Lung (tissue), 12 donors: Measurements from ENCODE around the gene GATM. TPM values are rescaled to one million over a fixed set of nuclear protein-coding genes. Genes with fewer than 3 reads are reported as not detected.

Experiments used
- ATAC-seq: fragments of 200-7000 bp; cut with Tn5 transposase; one replicate; pipeline ENCODE4 v1.9.1; 2020; ENCODE audit warnings: moderate number of reproducible peaks; ENCODE audit not compliant: insufficient read depth, low FRiP score
- DNase-seq, 3 donors: peaks; one replicate each; pipeline ENCODE4 v3.0.0-alpha.2; 2013 to 2017
- H3K27ac ChIP-seq, 2 donors: one replicate each; pipeline ENCODE4 v1.5.1; 2013; ENCODE audit warnings: mild to moderate bottlenecking in 2 of 2, moderate library complexity in 2 of 2, control low read depth in 1 of 2, inconsistent platforms in 1 of 2, low read depth in 1 of 2, low read length in 1 of 2
- H3K27me3 ChIP-seq, 3 donors: one replicate each; pipeline ENCODE4 v1.5.1; 2013; ENCODE audit warnings: low read length in 2 of 3; ENCODE audit not compliant: control insufficient read depth in 3 of 3, insufficient read depth in 3 of 3
- H3K36me3 ChIP-seq, 4 donors: one replicate each; pipeline ENCODE4 v1.5.1; 2013; ENCODE audit warnings: low read length in 4 of 4, mild to moderate bottlenecking in 1 of 4, moderate library complexity in 1 of 4; ENCODE audit not compliant: control insufficient read depth in 4 of 4, insufficient read depth in 4 of 4
- H3K4me1 ChIP-seq, 5 donors: one replicate each; pipeline ENCODE4 v1.5.1; 2013; ENCODE audit warnings: low read length in 5 of 5, mild to moderate bottlenecking in 2 of 5, moderate library complexity in 1 of 5; ENCODE audit not compliant: control insufficient read depth in 5 of 5, insufficient read depth in 5 of 5
- H3K4me3 ChIP-seq: one replicate; pipeline ENCODE4 v1.5.1; 2013; ENCODE audit warnings: mild to moderate bottlenecking, control low read depth, moderate library complexity
- H3K9ac ChIP-seq, 2 donors: one replicate each; pipeline ENCODE4 v1.5.1; 2013; ENCODE audit warnings: low read length in 2 of 2, control low read depth in 1 of 2; ENCODE audit not compliant: insufficient read depth in 1 of 2
- H3K9me3 ChIP-seq, 4 donors: one replicate each; pipeline ENCODE4 v1.5.1; 2013; ENCODE audit warnings: low read length in 3 of 4, mild to moderate bottlenecking in 1 of 4, moderate library complexity in 1 of 4; ENCODE audit not compliant: control insufficient read depth in 4 of 4, insufficient read depth in 3 of 4
- WGBS, 2 donors: extraction: QIAGEN DNeasy Blood & Tissue Kit; methylation state at CpG; one replicate each; pipeline ENCODE4 v1.1.7; 2013; 5-methylcytosine and 5-hydroxymethylcytosine counted together
- polyA plus RNA-seq, 2 donors: library from polyadenylated mRNA; stranded (reverse); fragments of 200-250 nt; gene quantifications; one replicate each; pipeline ENCODE4 v1.2.1, GENCODE V29; 2013
- total RNA-seq, 2 donors: library from RNA; depleted of rRNA in 1 of 2; stranded (reverse); fragments of >200 nt in 1 of 2; gene quantifications; one replicate each; pipeline ENCODE4 v1.2.1, GENCODE V29; 2014 to 2021
- TF ChIP-seq, protein P1 (sequence below): IDR thresholded peaks from 2 replicates; pipeline ENCODE4 v1.5.1; 2012; ENCODE audit warnings: mild to moderate bottlenecking; ENCODE audit errors: control extremely low read depth, extremely low read depth
- donor health status: control.
- donor health status: control.
- donor health status: Bipolar disorder and iron deficiency.
- donor health status: healthy.
- donor health status: DM: yes; HTN: yes; CAD: no.

GATM gene
- total and polyA plus RNA-seq, 4 donors, result 2.5 to 12.2 (median 4.6) TPM

DNA sequence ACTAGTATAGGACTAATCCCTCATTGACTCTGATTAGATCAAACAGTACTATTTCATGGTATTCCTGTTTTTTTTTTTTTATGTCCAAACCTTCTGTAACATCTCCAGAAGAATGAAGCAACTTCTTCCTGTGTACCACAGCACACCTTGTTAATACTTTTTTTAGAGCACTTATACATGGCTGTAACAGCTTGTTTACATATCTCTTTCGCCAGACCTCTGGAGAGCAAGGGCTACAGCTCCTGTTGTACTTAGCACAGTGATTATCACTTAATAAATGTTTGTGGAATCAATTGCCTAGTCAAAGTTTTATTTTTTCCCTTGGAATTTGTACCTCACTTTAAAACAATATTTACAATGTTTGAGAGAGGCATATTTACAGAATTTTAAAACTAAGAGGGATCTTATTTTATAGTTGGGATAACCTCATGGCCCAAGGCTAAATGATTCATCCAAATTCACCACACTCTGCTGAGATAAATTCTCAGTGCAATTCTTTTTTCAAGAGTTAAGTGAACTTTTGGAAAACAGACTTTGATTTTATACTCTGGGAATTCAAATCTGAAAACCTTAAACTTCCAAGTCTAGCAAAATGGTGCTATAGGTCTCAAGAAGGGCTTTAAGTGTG, 9.2 kb upstream of the GATM start:
- WGBS, 2 donors, result 53 to 74% methylated on average over 1 of the region's 1 CpG
- Histone ChIP-seq H3K9ac (no peak overlapping the region), H3K4me3 (no peak overlapping the region), H3K36me3 (no peaks in the 10 kb centered on the region), H3K27ac (no peak overlapping the region), H3K9me3 (no peaks in the 10 kb centered on the region), H3K4me1 (peaks cover 0 to 13% (median 0%) of the 10 kb centered on the region in 5 donors), H3K27me3 (peaks cover 0 to 7% (median 6%) of the 10 kb centered on the region in 3 donors)
- DNase-seq (no peak), ATAC-seq (no peak)
- TF ChIP-seq, protein P1, sequence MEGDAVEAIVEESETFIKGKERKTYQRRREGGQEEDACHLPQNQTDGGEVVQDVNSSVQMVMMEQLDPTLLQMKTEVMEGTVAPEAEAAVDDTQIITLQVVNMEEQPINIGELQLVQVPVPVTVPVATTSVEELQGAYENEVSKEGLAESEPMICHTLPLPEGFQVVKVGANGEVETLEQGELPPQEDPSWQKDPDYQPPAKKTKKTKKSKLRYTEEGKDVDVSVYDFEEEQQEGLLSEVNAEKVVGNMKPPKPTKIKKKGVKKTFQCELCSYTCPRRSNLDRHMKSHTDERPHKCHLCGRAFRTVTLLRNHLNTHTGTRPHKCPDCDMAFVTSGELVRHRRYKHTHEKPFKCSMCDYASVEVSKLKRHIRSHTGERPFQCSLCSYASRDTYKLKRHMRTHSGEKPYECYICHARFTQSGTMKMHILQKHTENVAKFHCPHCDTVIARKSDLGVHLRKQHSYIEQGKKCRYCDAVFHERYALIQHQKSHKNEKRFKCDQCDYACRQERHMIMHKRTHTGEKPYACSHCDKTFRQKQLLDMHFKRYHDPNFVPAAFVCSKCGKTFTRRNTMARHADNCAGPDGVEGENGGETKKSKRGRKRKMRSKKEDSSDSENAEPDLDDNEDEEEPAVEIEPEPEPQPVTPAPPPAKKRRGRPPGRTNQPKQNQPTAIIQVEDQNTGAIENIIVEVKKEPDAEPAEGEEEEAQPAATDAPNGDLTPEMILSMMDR, result no peak

DNA sequence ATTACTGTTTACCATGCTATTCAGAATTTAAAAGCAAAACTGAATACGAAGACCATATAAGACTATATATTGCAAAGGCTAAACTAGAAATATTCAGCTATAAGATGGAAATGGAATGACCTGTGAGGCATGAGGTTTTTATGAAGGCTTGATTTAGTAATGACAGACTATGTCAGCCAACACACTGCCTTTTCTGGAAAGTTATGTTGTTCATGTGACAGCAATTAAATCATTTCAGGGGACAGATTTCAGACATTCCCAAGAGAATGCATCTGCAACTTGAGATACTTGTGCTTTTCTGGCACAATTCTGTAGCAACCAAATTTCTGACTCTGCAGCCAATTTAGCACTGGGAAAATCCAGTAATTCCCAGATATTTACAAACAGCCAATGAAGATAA, 8.6 kb upstream of the GATM start:
- Histone ChIP-seq H3K4me1 (peaks cover 0 to 13% (median 0%) of the 10 kb centered on the region in 5 donors), H3K9ac (no peak overlapping the region), H3K4me3 (no peak overlapping the region), H3K27me3 (peaks cover 0 to 8% (median 4%) of the 10 kb centered on the region in 3 donors), H3K27ac (no peak overlapping the region), H3K36me3 (no peaks in the 10 kb centered on the region), H3K9me3 (no peaks in the 10 kb centered on the region)
- DNase-seq (no peak), ATAC-seq (no peak)
- TF ChIP-seq, protein P1, result no peak
- 74 to 91% methylated on average over 1 of the region's 1 CpG for WGBS, 2 donors

DNA sequence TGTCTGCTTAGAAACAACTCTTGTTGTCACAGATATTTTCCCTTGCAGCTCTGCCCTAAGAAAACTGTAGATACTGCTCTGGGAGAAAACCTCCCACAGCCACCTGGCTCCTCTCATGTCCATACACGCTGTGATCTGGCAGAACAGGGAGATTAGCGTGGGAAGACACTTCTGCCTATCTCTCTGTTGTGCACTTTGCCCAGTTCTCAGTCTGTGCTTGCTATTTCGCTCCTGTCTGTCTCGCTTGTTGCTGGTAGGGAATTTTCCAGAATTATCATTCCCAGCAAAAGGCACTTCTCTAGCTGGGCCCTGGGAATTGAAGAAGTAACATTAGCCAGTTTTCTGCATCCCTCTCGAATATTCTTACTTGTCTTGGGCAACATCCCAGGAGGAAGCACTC, 8.1 kb upstream of the GATM start:
- peaks cover 0 to 13% (median 0%) of the 10 kb centered on the region in 5 donors for H3K4me1 ChIP-seq
- H3K36me3 ChIP-seq, result no peaks in the 10 kb centered on the region
- TF ChIP-seq, protein P1, result no peak
- 50 to 71% methylated on average over 5 of the region's 5 CpGs for WGBS, 2 donors
- no peak overlapping the region for H3K9ac ChIP-seq
- no peak for ATAC-seq
- no peak for DNase-seq
- H3K9me3 ChIP-seq, result no peaks in the 10 kb centered on the region
- H3K27me3 ChIP-seq, result peaks cover 0 to 10% (median 7%) of the 10 kb centered on the region in 3 donors
- no peak overlapping the region for H3K4me3 ChIP-seq
- H3K27ac ChIP-seq, result peak overlapping the region in 1 of 2 donors; percentile 62

DNA sequence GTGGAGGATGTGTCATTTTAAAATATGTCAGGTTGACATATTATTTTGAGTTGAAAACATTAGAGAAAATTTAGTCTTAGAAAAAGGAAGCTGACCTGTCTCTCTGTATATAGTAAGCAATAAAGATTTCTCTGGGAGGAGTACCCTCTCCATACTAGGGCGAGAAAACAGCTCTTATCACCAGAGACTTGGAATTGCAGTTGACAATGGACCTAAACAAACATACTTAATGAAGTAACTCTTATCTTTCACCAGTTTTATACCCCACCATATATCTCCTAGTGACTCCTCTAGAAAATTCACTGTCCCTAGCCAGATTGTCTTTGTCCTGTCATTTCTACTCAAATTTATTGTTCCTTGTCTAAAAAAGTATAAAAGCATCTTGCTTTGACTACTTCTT, 7.2 kb upstream of the GATM start:
- no peak for ATAC-seq
- no peak overlapping the region for H3K9ac ChIP-seq
- TF ChIP-seq, protein P1, result no peak
- DNase-seq, result no peak
- H3K27ac ChIP-seq, result no peak overlapping the region
- H3K4me1 ChIP-seq, result peaks cover 0 to 13% (median 0%) of the 10 kb centered on the region in 5 donors
- H3K4me3 ChIP-seq, result no peak overlapping the region
- WGBS, 2 donors, result 74 to 83% methylated on average over 1 of the region's 1 CpG
- no peaks in the 10 kb centered on the region for H3K9me3 ChIP-seq
- no peaks in the 10 kb centered on the region for H3K36me3 ChIP-seq
- peaks cover 0 to 13% (median 7%) of the 10 kb centered on the region in 3 donors for H3K27me3 ChIP-seq
